Measurements from ENCODE around the gene PPP3CB.
"Not testable (repeated sequence)": the region's sequence is repeated elsewhere in the genome, so short reads cannot be mapped to it uniquely, and the experiment has no call there.

Gene PPP3CB

GRCh38 chr10:73413528-73414229 lies 82.1 kb downstream of the PPP3CB start, which contains the start of gene ANXA7:
TSS of gene ANXA7 (minus strand) at chr10:73414058. CDS start at chr10:73400856, 13,202 bp downstream.
- peak; percentile 87 for DNase-seq

GRCh38 chr10:73413108-73413527 lies 82.7 kb downstream of the PPP3CB start:
- DNase-seq, result no peak

- no peak for DNase-seq
Measured at GRCh38 chr10:73410897-73411296, 84.9 kb downstream of the PPP3CB start.

- DNase-seq, result no peak
Measured at GRCh38 chr10:73408978-73409521, 86.8 kb downstream of the PPP3CB start.

- DNase-seq, result no peak
Measured at GRCh38 chr10:73408061-73408460, 87.8 kb downstream of the PPP3CB start.

GRCh38 chr10:73407495-73407894 lies 88.3 kb downstream of the PPP3CB start:
- DNase-seq, result no peak

GRCh38 chr10:73406846-73407245 lies 89.0 kb downstream of the PPP3CB start:
- DNase-seq, result no peak

GRCh38 chr10:73405556-73405955 lies 90.3 kb downstream of the PPP3CB start:
- DNase-seq, result no peak

GRCh38 chr10:73404690-73405089 lies 91.1 kb downstream of the PPP3CB start:
- no peak for DNase-seq

GRCh38 chr10:73401636-73402035 lies 94.2 kb downstream of the PPP3CB start:
- no peak for DNase-seq

- no peak for DNase-seq
Measured at GRCh38 chr10:73399063-73399462, 96.8 kb downstream of the PPP3CB start.

GRCh38 chr10:73398024-73398423 lies 97.8 kb downstream of the PPP3CB start:
- DNase-seq, result no peak

GRCh38 chr10:73394325-73394724 lies 101.5 kb downstream of the PPP3CB start:
- DNase-seq, result not testable (repeated sequence)

- no peak for DNase-seq
Measured at GRCh38 chr10:73388228-73388627, 107.6 kb downstream of the PPP3CB start.

GRCh38 chr10:73386583-73386982 lies 109.2 kb downstream of the PPP3CB start:
- DNase-seq, result no peak
